Erythroblast (primary cell): ENCODE measurements around the gene DBF4B.

Source experiments
- GATA1 ChIP-seq: IDR thresholded peaks from 2 replicates; pipeline ENCODE4 v1.6.1; 2011; ENCODE audit warnings: low read depth, mild to moderate bottlenecking, control low read depth, low read length, moderate library complexity
- POLR2A ChIP-seq: IDR thresholded peaks from 2 replicates; pipeline ENCODE4 v1.6.1; 2011; ENCODE audit warnings: mild to moderate bottlenecking, low read length

GRCh38 chr17:44759086-44759915 lies 50.8 kb downstream of the DBF4B start:
- TF ChIP-seq POLR2A (no peak), GATA1 (no peak)
